Fibroblast of villous mesenchyme (primary cell): ENCODE measurements around the gene FA2H. TPM values are rescaled to one million over a fixed set of nuclear protein-coding genes. Genes with fewer than 3 reads are reported as not detected.
A peak's percentile ranks its signal among the peaks of the same experiment; 100 is the strongest.

Experiments
- DNase-seq: peaks from one replicate; pipeline ENCODE4 v3.0.0-alpha.2; 2010; ENCODE audit warnings: low read depth
- H3K4me3 ChIP-seq: 2 replicates; pipeline ENCODE4 v1.5.1; 2011; ENCODE audit warnings: low read depth, mild to moderate bottlenecking, low read length
- total RNA-seq: library from RNA; depleted of rRNA; stranded (reverse); fragments of >200 nt; gene quantifications from 2 replicates; pipeline ENCODE4 v1.2.3, GENCODE V29; 2012
- TF ChIP-seq, protein P1 (sequence below): IDR thresholded peaks from 2 replicates; pipeline ENCODE4 v1.5.1; 2012; ENCODE audit warnings: low read depth, mild to moderate bottlenecking, low read length; ENCODE audit not compliant: insufficient read depth

FA2H gene
- total RNA-seq, 1 donor, result not detected

- no peak for DNase-seq
- H3K4me3 ChIP-seq, result no peak overlapping the region
- TF ChIP-seq, protein P1, sequence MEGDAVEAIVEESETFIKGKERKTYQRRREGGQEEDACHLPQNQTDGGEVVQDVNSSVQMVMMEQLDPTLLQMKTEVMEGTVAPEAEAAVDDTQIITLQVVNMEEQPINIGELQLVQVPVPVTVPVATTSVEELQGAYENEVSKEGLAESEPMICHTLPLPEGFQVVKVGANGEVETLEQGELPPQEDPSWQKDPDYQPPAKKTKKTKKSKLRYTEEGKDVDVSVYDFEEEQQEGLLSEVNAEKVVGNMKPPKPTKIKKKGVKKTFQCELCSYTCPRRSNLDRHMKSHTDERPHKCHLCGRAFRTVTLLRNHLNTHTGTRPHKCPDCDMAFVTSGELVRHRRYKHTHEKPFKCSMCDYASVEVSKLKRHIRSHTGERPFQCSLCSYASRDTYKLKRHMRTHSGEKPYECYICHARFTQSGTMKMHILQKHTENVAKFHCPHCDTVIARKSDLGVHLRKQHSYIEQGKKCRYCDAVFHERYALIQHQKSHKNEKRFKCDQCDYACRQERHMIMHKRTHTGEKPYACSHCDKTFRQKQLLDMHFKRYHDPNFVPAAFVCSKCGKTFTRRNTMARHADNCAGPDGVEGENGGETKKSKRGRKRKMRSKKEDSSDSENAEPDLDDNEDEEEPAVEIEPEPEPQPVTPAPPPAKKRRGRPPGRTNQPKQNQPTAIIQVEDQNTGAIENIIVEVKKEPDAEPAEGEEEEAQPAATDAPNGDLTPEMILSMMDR, result no peak
Measured at GRCh38 chr16:74785031-74785430, 10.4 kb upstream of the FA2H start.

- no peak overlapping the region for H3K4me3 ChIP-seq
- TF ChIP-seq, protein P1, result no peak
- no peak for DNase-seq
Measured at GRCh38 chr16:74778646-74779045, 4.0 kb upstream of the FA2H start.

- TF ChIP-seq, protein P1, result no peak
- no peak for DNase-seq
- H3K4me3 ChIP-seq, result no peak overlapping the region
Measured at GRCh38 chr16:74776926-74777325, 2.3 kb upstream of the FA2H start.

DNA sequence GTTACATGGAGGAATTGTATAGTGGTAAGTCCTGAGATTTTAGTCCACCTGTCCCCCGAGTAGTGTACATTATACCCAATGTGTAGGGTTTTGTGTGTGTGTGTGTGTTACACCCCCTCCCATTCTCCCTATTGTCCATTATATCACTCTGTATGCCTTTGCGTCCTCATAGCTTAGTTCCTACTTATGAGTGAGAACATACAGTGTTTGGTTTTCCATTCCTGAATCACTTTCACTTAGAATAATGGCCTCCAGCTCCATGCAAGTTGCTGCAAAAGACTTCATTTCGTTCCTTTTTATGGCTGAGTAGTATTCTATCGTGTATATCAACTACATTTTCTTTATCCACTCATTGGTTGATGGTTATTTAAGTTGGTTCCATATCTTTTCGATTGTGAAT is 635 bp upstream of the FA2H start:
- no peak for DNase-seq
- H3K4me3 ChIP-seq, result no peak overlapping the region
- TF ChIP-seq, protein P1, result no peak

GRCh38 chr16:74773446-74774222 is 986 bp downstream of the FA2H start:
- TF ChIP-seq, protein P1, result no peak
- peak overlapping the region; percentile 41 for H3K4me3 ChIP-seq
- DNase-seq, result no peak

GRCh38 chr16:74771656-74772315 is 2.8 kb downstream of the FA2H start:
- H3K4me3 ChIP-seq, result no peak overlapping the region
- no peak for DNase-seq
- TF ChIP-seq, protein P1, result no peak
